Activated CD4-positive, alpha-beta T cell treated with anti-CD3 and anti-CD28 coated beads for 4 hours (primary cell): Measurements from ENCODE around the gene TBC1D19.
A peak's percentile ranks its signal among the peaks of the same experiment; 100 is the strongest.

Experiments
- DNase-seq, 2 donors: peaks; one replicate each; pipeline ENCODE4 v3.0.0-alpha.2; 2020

TBC1D19 gene

DNA sequence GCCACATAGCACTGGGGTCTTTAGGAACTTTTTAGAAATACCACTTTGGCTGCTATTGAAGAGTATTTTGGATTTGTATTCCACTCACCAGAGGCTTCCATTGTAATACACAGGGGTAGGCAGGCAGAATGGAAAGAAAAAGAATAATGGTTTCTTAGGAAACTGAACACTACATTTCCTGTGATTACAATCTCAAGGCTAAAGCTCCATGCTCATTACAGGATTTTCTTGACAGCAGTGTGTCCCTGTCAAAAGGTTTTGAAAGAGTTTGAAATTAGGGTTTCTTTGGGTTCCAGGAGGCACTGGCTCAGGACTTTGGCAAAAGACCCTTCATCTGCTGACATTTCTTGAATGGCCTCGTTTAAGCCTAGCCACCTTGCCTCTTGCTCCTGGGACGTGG lies 201.9 kb downstream of the TBC1D19 start:
- no peak for DNase-seq

DNA sequence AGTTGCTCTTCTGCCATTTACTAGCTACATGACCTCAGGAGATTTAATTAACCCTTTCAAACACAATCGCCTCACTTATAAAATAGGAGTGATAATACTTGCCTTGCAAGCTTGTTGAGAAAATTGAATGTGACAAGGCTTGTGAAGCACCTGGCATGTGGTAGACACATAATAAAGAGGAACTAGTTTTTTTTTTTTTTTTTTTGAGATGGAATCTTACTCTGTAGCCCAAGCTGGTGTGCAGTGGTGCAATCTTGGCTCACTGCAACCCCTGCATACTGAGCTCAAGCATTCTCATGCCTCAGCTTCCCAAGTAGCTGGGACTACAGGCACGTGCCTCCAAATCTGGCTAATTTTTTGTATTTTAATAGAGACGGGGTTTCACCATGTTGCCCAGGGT lies 203.0 kb downstream of the TBC1D19 start:
- DNase-seq = no peak

DNA sequence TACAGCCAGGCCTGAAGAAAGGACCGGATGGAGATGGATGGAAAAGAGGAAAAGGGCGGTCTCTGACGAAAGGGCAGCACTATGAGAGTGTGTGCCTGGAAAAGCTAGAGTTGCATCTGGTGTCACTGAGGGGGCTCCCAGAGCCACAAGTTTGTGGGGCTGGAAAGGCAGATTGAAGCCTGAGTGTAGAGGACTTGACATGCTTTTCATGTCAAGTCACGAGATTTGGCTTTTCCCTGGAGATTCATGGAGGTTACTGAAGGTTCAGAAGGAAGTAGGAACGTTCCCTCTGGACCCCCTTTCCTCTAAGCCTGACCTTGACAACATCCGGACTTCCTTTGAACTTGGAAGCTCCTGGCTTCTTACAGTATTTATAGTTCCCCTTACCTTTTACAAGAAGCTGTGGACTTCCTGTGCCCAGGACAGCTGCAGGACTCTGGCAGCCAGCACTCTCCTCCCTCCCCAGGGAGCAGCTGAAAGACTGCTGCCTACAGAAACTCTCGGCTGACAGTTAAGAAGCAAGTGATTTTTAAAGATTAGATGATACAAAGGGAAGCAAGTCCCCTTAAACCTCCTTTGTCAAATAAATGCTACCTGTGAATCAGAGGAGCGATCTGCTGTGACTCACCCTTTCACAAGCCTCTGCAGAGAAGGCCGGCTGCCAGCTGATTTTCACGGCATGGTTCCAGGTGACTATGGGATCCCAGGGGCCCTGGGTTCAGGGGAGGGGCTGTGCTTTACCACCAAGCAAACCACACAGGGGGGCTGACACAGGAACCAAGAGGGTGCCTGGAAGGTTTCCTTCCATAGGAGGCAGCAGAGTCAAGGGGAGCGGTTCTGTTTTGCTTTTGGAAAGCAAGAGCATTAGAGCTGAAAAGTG lies 203.8 kb downstream of the TBC1D19 start:
- DNase-seq = peak; percentile 8 to 16

DNA sequence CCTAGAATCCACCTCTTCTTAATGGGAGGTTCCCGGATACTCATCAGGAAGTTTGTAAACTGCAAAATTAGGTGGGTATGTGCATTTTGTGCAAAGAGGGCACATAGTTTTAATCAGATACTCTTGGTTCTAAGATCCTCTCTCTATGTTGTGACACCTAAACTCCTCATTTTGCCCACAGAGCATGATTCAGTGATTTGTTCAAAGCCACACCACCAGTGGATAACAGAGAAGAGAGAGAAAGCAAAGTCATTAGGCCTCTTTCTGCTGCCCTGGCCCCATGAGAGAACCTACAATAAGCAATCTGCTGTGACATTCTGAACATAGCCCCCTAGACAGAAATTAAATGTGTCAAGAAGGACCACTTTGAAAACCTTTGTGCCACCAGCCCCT lies 204.5 kb downstream of the TBC1D19 start:
- no peak for DNase-seq

DNA sequence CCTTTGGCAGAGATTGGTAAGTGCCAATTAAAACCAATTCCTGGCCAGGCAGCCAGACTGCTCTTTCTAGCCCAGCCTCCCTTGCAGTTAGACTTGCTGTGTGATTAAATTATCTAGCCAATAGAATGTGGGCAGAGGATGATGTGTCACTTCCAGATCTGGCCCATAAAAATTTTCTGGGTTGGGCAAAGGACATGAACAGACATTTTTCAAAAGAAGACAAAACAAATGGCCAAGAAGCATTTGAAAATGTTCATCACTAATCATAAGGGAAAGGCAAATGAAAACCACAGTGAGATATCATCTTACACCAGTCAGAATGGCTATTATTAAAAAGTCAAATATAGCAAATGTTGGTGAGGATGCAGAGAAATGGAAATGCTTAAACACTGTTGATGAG lies 205.3 kb downstream of the TBC1D19 start:
- no peak for DNase-seq

DNA sequence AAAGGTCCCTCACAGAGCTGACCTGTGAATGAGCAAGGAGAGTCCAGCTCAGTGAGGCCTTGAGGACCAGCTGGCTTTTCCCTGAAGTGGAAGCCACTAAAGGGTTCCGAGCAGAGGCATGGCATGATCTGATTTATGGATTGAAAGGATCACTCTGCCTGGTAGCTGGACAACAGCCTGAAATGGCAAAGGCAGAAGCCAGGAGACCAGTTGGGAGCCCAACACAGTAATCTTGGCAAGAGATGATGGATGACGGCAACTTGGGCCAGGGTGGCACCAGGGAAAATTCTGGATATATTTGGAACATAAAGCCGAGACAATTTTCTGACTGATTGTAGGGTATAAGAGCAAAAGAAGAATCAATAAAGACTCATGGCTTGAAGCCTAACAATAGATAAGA lies 207.5 kb downstream of the TBC1D19 start:
- DNase-seq = no peak

DNA sequence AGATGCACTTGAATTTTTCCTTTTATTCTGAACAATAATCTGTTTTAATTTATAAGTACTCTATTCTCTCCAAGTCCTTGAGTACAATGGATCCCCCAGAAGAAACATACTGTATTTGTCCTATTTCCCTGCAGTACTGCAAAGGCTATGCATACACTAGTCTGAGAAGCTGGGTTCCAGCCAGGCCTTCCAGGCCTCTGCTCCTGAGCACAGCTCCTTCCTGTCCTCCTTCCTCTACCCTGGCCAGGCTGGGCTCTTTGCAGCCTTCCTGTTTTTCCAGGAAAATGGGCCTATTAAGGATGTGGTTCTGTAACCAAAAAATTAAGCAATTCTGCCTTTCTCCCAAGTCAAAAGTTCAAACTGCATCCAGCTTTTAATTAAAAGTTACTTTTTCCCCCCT lies 208.8 kb downstream of the TBC1D19 start:
- DNase-seq = no peak

DNA sequence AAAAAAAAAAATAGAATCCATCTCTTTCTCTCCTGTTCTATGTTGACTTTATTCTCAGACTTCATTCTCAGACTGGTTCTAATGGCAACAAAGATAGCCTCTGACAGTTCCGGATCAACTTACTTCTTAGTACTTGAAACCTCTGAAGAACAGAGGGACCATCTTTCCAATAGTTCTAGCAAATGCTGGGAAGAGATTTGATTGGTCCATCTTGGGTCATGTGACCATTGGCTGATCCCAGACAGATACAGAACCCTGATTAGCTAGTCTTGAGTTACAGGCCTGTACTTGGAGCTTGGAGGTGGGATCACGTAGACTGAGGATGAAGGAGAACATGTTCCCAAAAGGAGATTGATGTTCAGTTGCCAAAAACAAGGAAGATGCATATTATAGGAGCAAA lies 209.9 kb downstream of the TBC1D19 start:
- DNase-seq = no peak

DNA sequence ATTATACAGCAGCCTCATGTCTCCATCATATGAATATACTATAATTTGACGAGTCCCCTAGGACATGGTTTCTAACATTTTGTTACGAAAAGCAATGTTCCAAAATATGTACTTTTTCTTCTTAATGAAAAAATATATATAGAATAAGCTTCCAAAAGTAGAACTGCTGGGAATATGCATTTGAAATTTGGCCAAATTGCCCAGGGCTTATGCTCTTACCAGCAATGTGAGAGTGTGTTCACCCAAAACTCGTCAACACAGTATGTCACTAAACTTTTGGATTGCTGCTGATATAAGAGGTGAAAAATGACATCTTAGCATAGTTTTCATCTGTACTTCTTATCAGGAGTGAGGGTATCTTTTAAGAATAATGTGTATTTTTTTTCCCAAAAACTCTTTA lies 212.2 kb downstream of the TBC1D19 start:
- DNase-seq = no peak

DNA sequence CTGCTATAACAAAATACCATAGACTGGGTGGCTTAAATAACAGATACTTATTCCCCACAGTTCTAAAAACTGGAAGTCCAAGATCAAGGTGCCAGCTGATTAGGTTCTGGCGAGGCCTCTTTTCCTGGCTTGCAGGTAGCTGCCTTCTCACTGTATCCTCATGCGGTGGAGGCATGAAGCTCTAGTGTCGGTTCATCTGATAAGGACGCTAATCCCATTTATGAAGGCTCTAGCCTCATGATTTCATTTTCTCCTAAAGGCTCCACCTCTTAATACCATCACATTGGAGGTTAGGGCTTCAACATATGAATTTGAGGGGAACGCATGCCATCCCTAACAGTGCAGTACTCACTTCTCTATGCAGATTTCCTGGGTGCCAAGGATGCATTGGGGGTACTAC lies 218.9 kb downstream of the TBC1D19 start:
- no peak for DNase-seq

DNA sequence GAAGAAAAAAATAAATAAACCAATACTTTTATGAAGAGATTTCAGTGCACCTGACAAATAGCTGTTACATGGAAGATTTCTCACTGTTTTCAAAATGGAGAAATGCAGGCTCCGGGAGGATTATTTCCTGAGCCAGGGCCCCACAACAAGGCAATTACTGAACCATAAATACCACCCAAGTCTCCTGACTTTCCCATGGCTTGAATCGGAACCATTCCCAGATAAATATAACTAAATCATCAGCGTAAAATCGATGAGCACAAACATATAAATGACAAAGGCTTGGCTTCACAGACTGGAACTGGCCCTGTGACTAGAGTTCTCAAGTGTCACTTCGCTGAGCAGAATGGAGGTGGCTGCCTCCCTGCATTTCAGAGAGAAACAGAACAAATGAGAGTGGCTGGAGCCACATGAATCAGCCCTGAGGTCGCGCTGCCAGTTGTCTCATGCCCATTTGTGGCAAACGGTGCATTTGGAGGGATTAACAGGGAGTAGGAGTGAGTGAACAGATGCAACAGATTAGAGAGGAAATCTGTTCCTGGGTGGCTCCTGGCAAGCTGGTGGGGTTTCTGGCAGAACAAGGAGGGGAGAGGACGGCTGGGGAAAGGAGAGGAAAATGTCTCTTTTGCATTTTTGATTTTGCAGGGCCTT lies 219.5 kb downstream of the TBC1D19 start:
- DNase-seq = no peak

DNA sequence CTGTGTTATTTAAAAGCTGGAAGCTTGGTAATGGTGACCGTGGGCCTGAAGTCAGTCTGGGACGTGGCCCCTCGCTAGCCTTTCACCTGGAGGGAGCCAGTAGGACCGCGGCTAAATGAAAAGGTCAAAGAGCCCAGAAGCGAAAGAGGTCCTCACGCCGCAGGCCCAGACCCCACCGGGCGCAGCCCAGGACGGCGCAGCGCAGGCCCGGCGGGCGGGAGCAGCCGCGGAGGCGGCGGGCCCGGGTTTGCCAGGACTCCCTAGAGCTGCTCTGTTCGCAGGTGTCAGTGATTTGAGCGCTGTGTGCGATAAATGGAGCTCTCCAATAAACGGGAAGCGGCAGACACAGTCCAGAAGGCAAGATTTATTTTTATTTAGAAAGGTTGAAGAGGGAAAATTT lies 220.6 kb downstream of the TBC1D19 start:
- DNase-seq = no peak

DNA sequence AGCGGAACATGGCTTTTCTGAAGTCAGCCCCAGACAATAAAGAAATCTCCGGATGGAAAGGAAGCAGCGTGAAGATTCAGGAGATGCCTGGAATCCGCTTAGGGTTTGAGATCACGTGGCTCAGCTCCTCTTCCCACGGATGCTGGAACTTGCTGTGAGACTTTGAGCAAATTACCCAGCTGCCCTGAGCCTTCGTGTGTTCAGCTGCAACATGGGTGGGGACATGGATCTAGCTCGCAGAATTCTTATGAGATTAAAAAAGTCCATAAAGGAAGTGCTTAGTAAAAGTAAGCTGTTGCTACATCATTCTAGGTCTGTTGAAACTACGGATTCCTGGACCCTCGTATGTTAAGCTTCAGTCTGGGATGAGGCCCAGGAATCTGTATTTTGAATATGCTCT lies 221.0 kb downstream of the TBC1D19 start:
- DNase-seq = no peak
